GM20000 (cell line): ENCODE results near the gene CTNNBL1.

ENCODE experiments used
- DNase-seq: peaks from one replicate; pipeline ENCODE4 v3.0.0; 2012; ENCODE audit warnings: low spot score
- CTCF ChIP-seq: IDR thresholded peaks from 2 replicates; pipeline ENCODE4 v1.5.1; 2012; ENCODE audit warnings: mild to moderate bottlenecking, control low read depth; ENCODE audit errors: extremely low read depth, missing control alignments

CTNNBL1 gene

GRCh38 chr20:37789408-37789807 lies 95.6 kb downstream of the CTNNBL1 start:
- no peak for DNase-seq
- no peak for TF ChIP-seq CTCF

DNA sequence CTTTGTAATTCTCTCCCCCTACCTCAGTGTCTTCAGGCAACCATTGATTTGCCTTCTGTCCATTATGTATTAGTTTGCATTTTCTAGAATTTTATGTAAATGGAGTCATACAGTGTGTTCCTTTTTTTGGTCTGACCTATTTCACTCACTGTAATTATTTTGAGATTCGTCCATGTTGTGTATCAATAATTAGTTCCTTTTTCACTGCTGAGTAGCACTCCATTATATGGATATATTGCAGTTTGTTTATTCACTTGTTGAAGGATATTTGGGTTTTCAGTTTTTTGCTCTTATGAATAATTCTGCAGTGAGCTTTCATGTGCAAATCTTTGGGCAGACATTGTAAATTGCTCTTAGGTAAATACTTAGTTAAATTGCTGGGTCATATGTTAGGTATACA lies 97.1 kb downstream of the CTNNBL1 start:
- TF ChIP-seq CTCF: no peak
- DNase-seq: no peak

GRCh38 chr20:37796121-37796520 lies 102.3 kb downstream of the CTNNBL1 start:
- DNase-seq: no peak
- no peak for TF ChIP-seq CTCF

DNA sequence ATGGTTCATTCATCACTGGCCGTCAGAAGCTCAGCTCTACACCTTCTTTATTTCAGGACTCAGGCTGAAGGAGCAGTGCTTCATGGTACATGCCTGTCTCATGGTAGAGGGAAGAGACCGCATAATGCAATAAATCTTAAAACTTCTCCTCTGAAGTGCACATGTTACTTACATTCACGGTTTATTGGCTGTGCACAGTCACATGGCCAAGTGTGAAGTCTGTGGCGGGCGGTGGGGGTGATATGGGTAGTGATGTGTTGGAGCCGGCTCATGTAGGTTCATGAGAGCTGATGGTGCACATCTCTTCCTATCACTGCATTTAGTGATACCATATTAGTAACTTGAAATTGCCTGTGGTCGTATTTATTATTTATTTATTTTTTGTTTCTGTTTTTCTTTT lies 102.9 kb downstream of the CTNNBL1 start:
- DNase-seq: no peak
- TF ChIP-seq CTCF: no peak

- no peak for DNase-seq
- no peak for TF ChIP-seq CTCF
Measured at GRCh38 chr20:37797669-37798175, 103.9 kb downstream of the CTNNBL1 start.

- DNase-seq: no peak
- TF ChIP-seq CTCF: no peak
Measured at GRCh38 chr20:37798312-37798711, 104.5 kb downstream of the CTNNBL1 start.

GRCh38 chr20:37800618-37801017 lies 106.8 kb downstream of the CTNNBL1 start:
- TF ChIP-seq CTCF: no peak
- no peak for DNase-seq

DNA sequence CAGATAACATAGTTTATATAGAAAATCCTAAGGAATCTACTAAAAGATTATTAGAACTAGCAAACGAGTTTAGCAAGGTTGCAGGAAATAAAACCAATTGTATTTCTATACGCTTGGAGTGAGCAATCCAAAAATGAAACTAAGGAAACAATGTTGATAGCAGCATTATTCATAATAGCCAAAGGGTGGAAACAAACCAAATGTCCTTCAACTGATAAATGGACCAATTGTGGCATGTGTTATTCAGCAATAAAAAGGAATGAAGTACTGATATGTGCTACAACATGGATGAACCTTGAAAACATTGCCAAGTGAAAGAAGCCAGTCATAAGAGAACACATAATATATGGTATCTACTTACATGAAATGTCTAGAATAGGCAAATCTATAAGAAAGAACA lies 108.1 kb downstream of the CTNNBL1 start:
- DNase-seq: no peak
- TF ChIP-seq CTCF: no peak
